Activated naive CD8-positive, alpha-beta T cell treated with anti-CD3 and anti-CD28 coated beads, Interleukin-2, amount 50 U/mL, for 24 hours (primary cell): ENCODE results near the gene FAU.

Experiments used
- ATAC-seq: fragments of 150-1000 bp; cut with Tn5 transposase; one replicate; pipeline ENCODE4 v1.10.0; 2021
- DNase-seq: peaks from one replicate; pipeline ENCODE4 v3.0.0; 2021
- H3K27ac Mint-ChIP-seq: one replicate; pipeline ENCODE4 v1.8.0; 2021; ENCODE audit warnings: mild to moderate bottlenecking, mixed read lengths
- H3K27me3 Mint-ChIP-seq: one replicate; pipeline ENCODE4 v1.8.0; 2021; ENCODE audit warnings: mixed read lengths
- H3K36me3 Mint-ChIP-seq: one replicate; pipeline ENCODE4 v1.8.0; 2021; ENCODE audit warnings: low read depth, mixed read lengths
- H3K4me1 Mint-ChIP-seq: one replicate; pipeline ENCODE4 v1.8.0; 2021; ENCODE audit warnings: mixed read lengths
- H3K4me3 Mint-ChIP-seq: one replicate; pipeline ENCODE4 v1.8.0; 2021; ENCODE audit warnings: mild to moderate bottlenecking, moderate library complexity, mixed read lengths
- H3K9me3 Mint-ChIP-seq: one replicate; pipeline ENCODE4 v1.8.0; 2021; ENCODE audit warnings: mixed read lengths

The FAU gene

GRCh38 chr11:65121865-65122696, at the start of gene FAU, which contains the start of gene MRPL49:
Gene FAU (minus strand): TSS chr11:65122134. CDS start chr11:65121813, 321 bp downstream.
Gene MRPL49 (plus strand): TSS chr11:65122321. CDS start chr11:65122347, 26 bp downstream.
- peak; percentile 88 for ATAC-seq
- Mint-ChIP-seq H3K9me3 (no peaks in the 10 kb centered on the region), H3K27me3 (no peaks in the 10 kb centered on the region), H3K4me1 (peaks cover 67% of the 10 kb centered on the region), H3K36me3 (peaks cover 63% of the 10 kb centered on the region), H3K27ac (peak within 1 kb of the TSS; percentile 98), H3K4me3 (peak within 1 kb of the TSS; percentile 100)
- peak; percentile 99 for DNase-seq

GRCh38 chr11:65170058-65170534, 48.2 kb upstream of the FAU start, which contains the start of gene SPDYC:
Gene SPDYC (plus strand): TSS chr11:65170233. CDS start chr11:65171358, 1,125 bp downstream.
- Mint-ChIP-seq H3K4me3 (no peak within 1 kb of the TSS), H3K27ac (peak within 1 kb of the TSS; percentile 69), H3K4me1 (peaks cover 10% of the 10 kb centered on the region), H3K36me3 (no peaks in the 10 kb centered on the region), H3K9me3 (no peaks in the 10 kb centered on the region), H3K27me3 (no peaks in the 10 kb centered on the region)
- no peak for DNase-seq
- ATAC-seq, result no peak

GRCh38 chr11:65169164-65169641, 47.3 kb upstream of the FAU start:
- Mint-ChIP-seq H3K27ac (peak overlapping the region; percentile 69), H3K4me3 (no peak overlapping the region), H3K36me3 (no peaks in the 10 kb centered on the region), H3K4me1 (peaks cover 10% of the 10 kb centered on the region), H3K9me3 (no peaks in the 10 kb centered on the region), H3K27me3 (no peaks in the 10 kb centered on the region)
- DNase-seq (no peak), ATAC-seq (peak; percentile 24)

- H3K27me3 Mint-ChIP-seq, result no peaks in the 10 kb centered on the region
- no peak overlapping the region for H3K4me3 Mint-ChIP-seq
- no peak overlapping the region for H3K27ac Mint-ChIP-seq
- peaks cover 10% of the 10 kb centered on the region for H3K4me1 Mint-ChIP-seq
- ATAC-seq, result no peak
- no peaks in the 10 kb centered on the region for H3K9me3 Mint-ChIP-seq
- no peak for DNase-seq
- H3K36me3 Mint-ChIP-seq, result no peaks in the 10 kb centered on the region
Measured at GRCh38 chr11:65167656-65168055, 45.7 kb upstream of the FAU start.

- Mint-ChIP-seq H3K4me1 (peaks cover 10% of the 10 kb centered on the region), H3K9me3 (no peaks in the 10 kb centered on the region), H3K27ac (no peak overlapping the region), H3K27me3 (no peaks in the 10 kb centered on the region), H3K4me3 (no peak overlapping the region), H3K36me3 (no peaks in the 10 kb centered on the region)
- ATAC-seq (no peak), DNase-seq (no peak)
Measured at GRCh38 chr11:65166893-65167292, 45.0 kb upstream of the FAU start.

GRCh38 chr11:65165410-65166317, 43.7 kb upstream of the FAU start:
- no peak overlapping the region for H3K4me3 Mint-ChIP-seq
- no peaks in the 10 kb centered on the region for H3K27me3 Mint-ChIP-seq
- H3K36me3 Mint-ChIP-seq, result no peaks in the 10 kb centered on the region
- DNase-seq (no peak), ATAC-seq (no peak)
- no peaks in the 10 kb centered on the region for H3K9me3 Mint-ChIP-seq
- no peak overlapping the region for H3K27ac Mint-ChIP-seq
- peaks cover 10% of the 10 kb centered on the region for H3K4me1 Mint-ChIP-seq

- H3K4me1 Mint-ChIP-seq, result peaks cover 4% of the 10 kb centered on the region
- no peaks in the 10 kb centered on the region for H3K9me3 Mint-ChIP-seq
- ATAC-seq, result no peak
- H3K27ac Mint-ChIP-seq, result no peak overlapping the region
- no peaks in the 10 kb centered on the region for H3K27me3 Mint-ChIP-seq
- H3K36me3 Mint-ChIP-seq, result no peaks in the 10 kb centered on the region
- no peak overlapping the region for H3K4me3 Mint-ChIP-seq
- DNase-seq, result no peak
Measured at GRCh38 chr11:65163684-65164083, 41.8 kb upstream of the FAU start.

GRCh38 chr11:65160643-65161042, 38.7 kb upstream of the FAU start:
- ATAC-seq, result no peak
- Mint-ChIP-seq H3K9me3 (no peaks in the 10 kb centered on the region), H3K27me3 (no peaks in the 10 kb centered on the region)

GRCh38 chr11:65159012-65159411, 37.1 kb upstream of the FAU start:
- H3K27me3 Mint-ChIP-seq, result no peaks in the 10 kb centered on the region
- no peak overlapping the region for H3K4me3 Mint-ChIP-seq
- no peaks in the 10 kb centered on the region for H3K36me3 Mint-ChIP-seq
- DNase-seq (no peak), ATAC-seq (no peak)
- H3K27ac Mint-ChIP-seq, result no peak overlapping the region
- H3K4me1 Mint-ChIP-seq, result no peaks in the 10 kb centered on the region
- H3K9me3 Mint-ChIP-seq, result no peaks in the 10 kb centered on the region

More at GRCh38 chr11:65160643-65161042, 38.7 kb upstream of the FAU start:
- Mint-ChIP-seq H3K36me3 (no peaks in the 10 kb centered on the region), H3K4me3 (no peak overlapping the region), H3K27ac (no peak overlapping the region), H3K4me1 (no peaks in the 10 kb centered on the region)
- DNase-seq, result no peak

- Mint-ChIP-seq H3K9me3 (no peaks in the 10 kb centered on the region), H3K27me3 (peaks cover 2% of the 10 kb centered on the region), H3K36me3 (no peaks in the 10 kb centered on the region), H3K4me1 (no peaks in the 10 kb centered on the region), H3K27ac (no peak overlapping the region), H3K4me3 (no peak overlapping the region)
- DNase-seq (no peak), ATAC-seq (no peak)
Measured at GRCh38 chr11:65157336-65157735, 35.4 kb upstream of the FAU start.

- Mint-ChIP-seq H3K4me3 (no peak overlapping the region), H3K36me3 (no peaks in the 10 kb centered on the region), H3K9me3 (no peaks in the 10 kb centered on the region), H3K27me3 (peaks cover 2% of the 10 kb centered on the region), H3K27ac (no peak overlapping the region), H3K4me1 (peaks cover 2% of the 10 kb centered on the region)
- ATAC-seq (no peak), DNase-seq (no peak)
Measured at GRCh38 chr11:65156926-65157325, 35.0 kb upstream of the FAU start.

GRCh38 chr11:65156256-65156655, 34.3 kb upstream of the FAU start:
- peaks cover 3% of the 10 kb centered on the region for H3K27me3 Mint-ChIP-seq

GRCh38 chr11:65152122-65152521, 30.2 kb upstream of the FAU start:
- H3K4me1 Mint-ChIP-seq, result peaks cover 11% of the 10 kb centered on the region
- H3K27ac Mint-ChIP-seq, result no peak overlapping the region
- H3K4me3 Mint-ChIP-seq, result no peak overlapping the region
- no peaks in the 10 kb centered on the region for H3K36me3 Mint-ChIP-seq
- H3K27me3 Mint-ChIP-seq, result peaks cover 5% of the 10 kb centered on the region
- DNase-seq (no peak), ATAC-seq (no peak)
- H3K9me3 Mint-ChIP-seq, result no peaks in the 10 kb centered on the region

More at GRCh38 chr11:65156256-65156655, 34.3 kb upstream of the FAU start:
- Mint-ChIP-seq H3K4me3 (no peak overlapping the region), H3K4me1 (peaks cover 3% of the 10 kb centered on the region), H3K36me3 (no peaks in the 10 kb centered on the region), H3K9me3 (no peaks in the 10 kb centered on the region), H3K27ac (no peak overlapping the region)
- DNase-seq (no peak), ATAC-seq (no peak)

GRCh38 chr11:65151331-65151899, 29.5 kb upstream of the FAU start:
- DNase-seq, result no peak
- H3K27ac Mint-ChIP-seq, result no peak overlapping the region

More at GRCh38 chr11:65151331-65151899, 29.5 kb upstream of the FAU start:
- Mint-ChIP-seq H3K27me3 (peaks cover 5% of the 10 kb centered on the region), H3K9me3 (no peaks in the 10 kb centered on the region), H3K4me3 (no peak overlapping the region), H3K4me1 (peaks cover 11% of the 10 kb centered on the region), H3K36me3 (no peaks in the 10 kb centered on the region)
- ATAC-seq, result no peak
